ENCODE data around the gene TRPM6. TPM values are rescaled to one million over a fixed set of nuclear protein-coding genes. Genes with fewer than 3 reads are reported as not detected.
"Not testable (repeated sequence)": the region's sequence is repeated elsewhere in the genome, so short reads cannot be mapped to it uniquely, and the experiment has no call there.

Gene TRPM6
- total RNA-seq, 4 donors from 2014 or later: 1.1 to 3.9 (median 1.6) TPM

GRCh38 chr9:74874220-74874619 is 13.5 kb downstream of the TRPM6 start:
- no peak for DNase-seq (ENCODE audit: low spot score)
- ATAC-seq (ENCODE audit: low FRiP score): no peak
- TF ChIP-seq CTCF (IDR thresholded peaks at IDR 0.05): no peak

- ATAC-seq (ENCODE audit: low FRiP score): no peak
- DNase-seq (ENCODE audit: low spot score): no peak
- no peak for TF ChIP-seq CTCF (IDR thresholded peaks at IDR 0.05)
Observed at GRCh38 chr9:74872619-74873233, 15.0 kb downstream of the TRPM6 start.

- TF ChIP-seq CTCF (IDR thresholded peaks at IDR 0.05): no peak
- ATAC-seq (ENCODE audit: low FRiP score): no peak
- DNase-seq (ENCODE audit: low spot score): no peak
Observed at GRCh38 chr9:74867483-74867882, 20.2 kb downstream of the TRPM6 start.

- TF ChIP-seq CTCF (IDR thresholded peaks at IDR 0.05): no peak
- DNase-seq (ENCODE audit: low spot score) (no peak), ATAC-seq (ENCODE audit: low FRiP score) (no peak)
Observed at GRCh38 chr9:74865177-74865576, 22.5 kb downstream of the TRPM6 start.

GRCh38 chr9:74861773-74862474 is 25.8 kb downstream of the TRPM6 start:
- DNase-seq (ENCODE audit: low spot score) (no peak), ATAC-seq (ENCODE audit: low FRiP score) (no peak)
- TF ChIP-seq CTCF (IDR thresholded peaks at IDR 0.05): no peak

- no peak for TF ChIP-seq CTCF (IDR thresholded peaks at IDR 0.05)
- no peak for ATAC-seq (ENCODE audit: low FRiP score)
- no peak for DNase-seq (ENCODE audit: low spot score)
Observed at GRCh38 chr9:74861071-74861470, 26.6 kb downstream of the TRPM6 start.

GRCh38 chr9:74860247-74860646 is 27.5 kb downstream of the TRPM6 start:
- not testable (repeated sequence) for DNase-seq (ENCODE audit: low spot score); ATAC-seq (ENCODE audit: low FRiP score)
